Measurements from ENCODE around the gene EZH1.

DNA sequence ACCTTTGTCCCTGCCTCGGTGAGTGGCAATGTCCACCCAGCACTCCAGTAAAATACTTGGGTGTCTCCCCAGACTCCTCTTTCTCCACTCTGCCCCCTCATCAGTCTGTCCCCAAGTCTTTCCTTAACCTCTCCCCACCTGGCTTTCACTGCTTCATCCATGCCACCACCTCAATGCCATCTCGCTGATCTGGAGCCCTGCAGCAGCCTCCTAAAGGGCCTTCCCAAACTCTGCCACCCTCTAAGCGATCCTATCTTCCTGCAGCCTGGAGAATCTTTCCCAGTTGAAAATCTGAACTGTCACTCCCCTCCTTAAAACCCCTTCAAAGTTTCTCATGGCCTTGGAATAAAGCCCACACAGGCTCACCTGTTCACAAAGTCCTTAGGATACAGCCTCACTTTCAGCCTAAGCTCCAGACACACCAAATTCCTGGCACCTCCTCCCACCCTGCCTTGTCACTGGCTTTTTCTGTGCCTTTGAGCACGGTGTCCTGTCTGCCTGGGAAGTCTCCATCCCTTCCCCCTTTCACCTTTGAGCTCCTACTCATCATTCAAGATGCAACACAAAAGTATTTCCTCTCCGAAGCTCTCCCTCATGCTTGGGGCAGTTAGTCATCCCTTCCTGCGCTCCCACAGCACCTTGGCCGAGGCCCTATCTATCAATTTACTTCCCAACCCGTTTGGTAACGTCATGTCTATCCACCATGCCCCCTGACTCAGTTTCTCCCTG is 38.4 kb upstream of the EZH1 start:
- TF ChIP-seq EP300 (IDR thresholded peaks at IDR 0.05): no peak
- no peak for TF ChIP-seq POLR2A (IDR thresholded peaks at IDR 0.05; ENCODE audit: low read depth)

All from esophagus muscularis mucosa (tissue), 2 donors.